Right ventricle myocardium inferior (tissue), 1 donor: ENCODE data around the gene BRINP2. TPM values are rescaled to one million over a fixed set of nuclear protein-coding genes. Genes with fewer than 3 reads are reported as not detected.
A peak's percentile ranks its signal among the peaks of the same experiment; 100 is the strongest.

ENCODE experiments used
- ATAC-seq: fragments of 200-7000 bp; cut with Tn5 transposase; one replicate; pipeline ENCODE4 v1.9.1; 2020; ENCODE audit warnings: mild to moderate bottlenecking, moderate library complexity
- DNase-seq: peaks from one replicate; pipeline ENCODE4 v3.0.0; 2021; ENCODE audit errors: missing footprints
- intact Hi-C: fragments of 100-400 bp; cut with DNase I; formaldehyde crosslinking; loops from one replicate; pipeline ENCODE4 v1.11.0; 2022
- total RNA-seq: library from RNA; stranded (reverse); fragmentation: NEBNext Ultra II Directional; extraction: Animal tissue kit (Norgen Biotek cat#: 25700); gene quantifications from one replicate; pipeline ENCODE4 v1.2.1, GENCODE V29; 2021
- donor health status: DM: no; HTN: yes; CAD: no; lungs with severe emphysema.

BRINP2 gene
- total RNA-seq, 1 donor from 2014 or later: 0.32 TPM

DNA sequence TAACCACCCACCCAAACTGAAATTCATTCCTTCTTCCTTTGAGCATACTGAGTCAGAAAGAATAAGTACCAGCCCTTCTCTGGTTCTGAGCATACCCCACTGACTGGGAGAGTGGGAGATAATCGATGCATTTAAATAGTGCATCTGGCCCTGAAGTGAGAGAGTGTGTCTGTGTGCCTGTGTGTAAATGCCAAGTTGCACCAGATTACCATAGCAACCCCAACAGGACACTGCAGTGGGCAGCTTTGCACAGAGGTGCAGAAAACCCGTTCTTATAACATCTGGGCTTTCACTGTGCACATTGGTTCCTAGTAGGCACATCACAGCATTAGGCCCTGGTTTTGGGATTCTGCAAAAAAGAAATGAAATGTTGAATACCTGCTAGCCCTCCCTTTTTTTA, 8.5 kb upstream of the BRINP2 start:
- DNase-seq: no peak
- intact Hi-C loops: no loop called here
- ATAC-seq: no peak

DNA sequence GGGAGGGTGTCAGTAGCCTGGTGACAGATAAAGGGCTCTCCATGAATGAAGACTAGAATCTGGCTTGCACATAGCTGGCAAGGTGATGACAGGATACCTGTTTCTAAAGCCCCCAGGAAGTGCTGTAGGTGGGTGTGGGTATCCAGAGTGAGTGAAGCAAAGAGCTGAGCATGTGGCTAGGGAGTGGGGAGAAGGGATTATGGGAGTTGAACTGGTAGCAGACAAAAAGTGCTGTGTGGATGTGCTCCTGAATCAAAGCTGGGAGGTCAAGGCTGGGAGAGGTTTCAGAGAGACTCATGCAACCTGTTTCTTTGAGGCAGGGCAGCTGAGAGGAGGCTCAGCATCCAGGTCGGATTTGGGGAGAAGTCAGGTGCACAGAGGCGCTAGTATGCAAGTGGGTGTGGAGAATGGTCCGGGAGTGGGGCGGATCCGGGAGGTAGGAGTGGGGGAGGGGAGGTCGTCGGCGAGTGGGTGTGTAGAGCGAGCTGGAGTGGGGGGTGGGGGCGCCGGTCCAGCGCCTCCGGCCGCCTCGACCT, 6.8 kb upstream of the BRINP2 start:
- no peak for DNase-seq

DNA sequence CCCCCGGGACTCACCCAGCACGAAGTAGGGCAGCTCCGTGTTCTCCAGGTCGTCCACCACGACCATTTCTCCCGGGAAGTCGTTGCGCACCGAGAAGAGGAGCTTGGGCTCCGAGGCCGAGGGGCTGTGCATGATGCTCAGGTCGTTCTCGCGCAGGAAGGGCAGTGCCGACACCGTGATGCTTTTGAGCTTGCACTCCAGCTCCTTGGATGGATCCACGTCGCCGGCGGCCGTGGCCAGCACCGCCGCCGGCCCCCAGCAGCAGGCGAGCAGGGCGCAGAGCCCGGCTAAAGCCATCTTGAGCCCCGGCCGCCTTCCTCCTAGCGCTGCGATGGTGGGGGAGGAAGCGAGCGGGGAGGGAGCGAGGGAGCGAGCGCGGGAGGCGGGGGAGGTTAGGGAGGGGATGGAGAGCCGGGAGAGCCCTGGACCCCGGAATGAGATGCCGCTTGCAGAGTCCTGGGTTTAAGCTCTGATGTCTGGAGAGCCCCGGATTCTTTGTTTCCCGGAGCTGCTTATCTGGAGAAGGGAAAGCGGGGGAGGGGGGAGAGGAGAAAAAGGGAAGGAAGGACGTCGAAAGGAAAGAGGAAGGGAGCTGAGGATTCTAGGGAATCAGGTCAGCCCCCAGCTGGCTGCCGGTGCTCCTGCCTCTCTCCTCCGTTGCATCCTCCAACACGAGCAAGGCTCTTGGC, 6.2 kb upstream of the BRINP2 start, which contains the start of gene ASTN1:
Gene ASTN1, minus strand, starts transcription at position 333 of the 689 bp plus-strand sequence. Its CDS starts 36 bp downstream, at position 297.
- intact Hi-C loops: no loop called here
- no peak for DNase-seq
- no peak for ATAC-seq

More for the DNA sequence above, 6.8 kb upstream of the BRINP2 start:
- intact Hi-C loops: no loop called here
- ATAC-seq: no peak

DNA sequence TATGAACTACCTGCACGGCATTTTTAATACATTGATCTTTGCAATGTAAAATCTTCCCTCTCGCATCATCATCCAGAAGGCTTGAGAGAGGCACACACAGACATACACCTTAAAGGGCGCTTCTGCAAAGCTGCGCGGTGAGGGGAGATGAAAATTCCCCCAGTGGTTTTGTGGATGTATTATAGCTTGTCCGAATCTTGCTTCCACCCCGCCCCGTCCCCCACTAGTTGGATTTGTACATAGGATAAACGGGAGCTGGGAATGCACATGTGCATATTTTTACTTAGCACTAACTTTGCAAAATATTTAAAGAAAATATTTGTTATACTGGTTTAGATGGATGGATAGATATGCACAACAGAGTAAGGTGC, 5.7 kb upstream of the BRINP2 start:
- ATAC-seq (no peak), DNase-seq (no peak)
- intact Hi-C loops: no loop called here

DNA sequence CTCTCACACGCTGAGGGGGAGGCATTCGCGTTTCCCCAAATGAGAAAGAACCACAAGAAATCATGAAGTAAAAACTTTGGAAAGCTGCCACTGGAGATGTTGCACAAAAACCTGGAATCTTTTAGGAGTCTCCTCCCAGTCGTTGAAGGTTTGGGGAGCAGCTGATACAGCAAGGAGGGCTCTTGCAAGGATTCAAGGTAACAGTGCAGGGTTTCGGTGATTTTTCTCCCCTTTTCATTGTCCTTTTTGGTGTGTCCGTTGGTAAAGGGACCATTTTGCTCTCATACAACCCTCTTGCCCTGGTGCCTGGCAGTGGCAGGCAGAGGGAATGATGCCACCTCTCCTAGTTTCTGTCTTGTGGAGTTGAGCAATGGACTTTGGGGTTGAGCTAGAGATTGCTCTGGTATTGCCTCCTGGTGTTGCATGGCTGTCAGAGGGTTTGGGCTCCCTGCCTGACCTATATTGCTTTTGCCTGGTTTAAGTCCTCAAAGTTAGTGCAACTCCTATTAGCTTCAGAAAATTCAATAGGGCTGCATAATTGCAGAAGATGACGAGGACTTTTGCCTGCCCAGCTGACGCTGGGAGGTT, 872 bp downstream of the BRINP2 start:
- ATAC-seq: no peak
- no peak for DNase-seq
- intact Hi-C loops: no loop called here

DNA sequence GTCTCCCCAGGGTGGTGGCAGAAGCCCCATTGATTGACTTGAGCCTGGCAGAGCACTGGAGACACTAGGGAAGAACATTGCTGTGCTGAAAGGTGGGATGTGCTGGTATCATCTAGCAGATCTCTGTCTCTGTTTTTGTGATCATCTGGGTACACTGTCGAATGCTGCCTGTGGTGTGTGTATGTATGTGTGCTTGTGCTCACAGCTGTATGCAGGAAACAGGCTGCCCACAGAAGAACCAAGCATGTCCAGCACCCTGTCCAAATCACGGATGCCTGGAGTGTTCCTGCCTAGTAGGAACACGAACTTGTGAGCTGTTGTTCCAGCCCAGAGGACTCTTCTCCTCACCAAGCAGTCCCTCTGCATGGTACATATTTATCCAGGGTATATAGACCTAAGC, 1.5 kb downstream of the BRINP2 start:
- intact Hi-C loops: no loop called here

DNA sequence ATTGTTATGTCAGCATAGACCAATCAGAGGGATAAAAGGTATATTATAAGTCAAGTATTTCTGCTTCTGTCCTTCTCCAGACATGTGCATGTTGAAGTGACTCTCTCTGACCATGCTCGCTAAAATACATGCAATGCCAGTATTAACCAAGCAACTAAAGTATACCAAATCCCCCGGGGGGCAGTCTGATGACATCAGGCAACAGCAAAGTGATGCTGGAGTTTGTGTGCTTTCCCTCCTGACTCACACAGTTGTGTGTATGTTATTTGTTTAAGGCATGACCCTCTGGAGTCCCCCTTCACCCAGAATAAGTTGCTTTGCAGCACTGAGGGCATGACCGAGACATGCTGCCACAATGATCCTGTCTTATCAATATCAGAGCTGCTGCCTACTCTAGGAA, 2.1 kb downstream of the BRINP2 start:
- intact Hi-C loops: no loop called here
- no peak for ATAC-seq
- no peak for DNase-seq

More for the DNA sequence above, 1.5 kb downstream of the BRINP2 start:
- DNase-seq (no peak), ATAC-seq (no peak)

DNA sequence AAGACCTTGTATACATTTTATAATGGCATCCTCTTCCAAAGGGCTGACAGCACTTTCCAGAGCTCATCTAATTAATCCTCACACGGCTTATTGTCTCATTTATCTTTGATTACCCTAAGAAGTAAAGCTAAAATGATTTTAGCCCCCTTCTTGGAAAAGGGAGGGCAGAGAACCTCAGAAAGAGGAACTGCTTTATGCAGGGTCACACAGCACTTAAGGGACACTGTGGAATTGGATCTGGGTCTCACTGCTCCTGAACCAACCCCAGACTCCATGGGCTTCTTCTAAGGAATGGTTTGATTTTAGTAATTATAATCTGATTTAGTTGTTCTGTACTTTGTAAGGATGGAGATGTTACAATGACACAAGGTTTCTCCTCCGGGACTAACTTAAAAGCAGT, 3.2 kb downstream of the BRINP2 start:
- intact Hi-C loops: no loop called here
- no peak for DNase-seq
- no peak for ATAC-seq

DNA sequence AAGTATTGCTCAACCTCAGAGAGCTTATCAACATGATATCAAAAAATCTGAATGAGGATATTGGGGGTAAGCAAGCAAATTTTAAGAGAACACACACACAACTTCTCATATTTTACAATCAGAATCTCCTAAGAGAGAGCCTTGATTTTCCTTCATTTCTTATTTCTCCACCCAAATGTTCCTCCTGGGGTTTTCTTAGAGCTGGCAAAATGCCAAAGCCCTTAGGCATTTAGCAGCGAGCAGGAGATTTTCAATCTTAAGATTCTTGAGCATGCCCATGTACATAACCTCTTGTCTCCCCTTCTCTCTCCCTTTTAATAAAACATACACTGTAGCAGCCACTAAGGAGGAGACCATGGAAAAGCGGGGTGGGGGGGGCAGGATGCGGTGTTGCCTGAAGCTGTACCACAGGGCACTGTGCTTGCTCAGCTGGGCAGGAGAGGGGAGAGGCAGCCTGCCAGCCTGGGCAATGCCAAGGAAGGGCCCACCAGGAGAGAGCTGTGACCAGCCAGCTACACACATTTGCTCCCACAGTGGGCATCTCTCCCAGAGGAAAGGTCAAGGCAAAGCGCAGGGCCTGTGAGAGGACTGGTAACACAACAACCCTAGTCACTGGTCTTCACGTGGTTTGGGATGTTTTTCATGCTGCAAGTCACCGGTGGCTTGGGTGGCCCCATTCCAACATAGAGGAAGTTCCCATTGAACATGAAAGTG, 4.3 kb downstream of the BRINP2 start:
- no peak for DNase-seq
- no peak for ATAC-seq
- intact Hi-C loops: no loop called here

DNA sequence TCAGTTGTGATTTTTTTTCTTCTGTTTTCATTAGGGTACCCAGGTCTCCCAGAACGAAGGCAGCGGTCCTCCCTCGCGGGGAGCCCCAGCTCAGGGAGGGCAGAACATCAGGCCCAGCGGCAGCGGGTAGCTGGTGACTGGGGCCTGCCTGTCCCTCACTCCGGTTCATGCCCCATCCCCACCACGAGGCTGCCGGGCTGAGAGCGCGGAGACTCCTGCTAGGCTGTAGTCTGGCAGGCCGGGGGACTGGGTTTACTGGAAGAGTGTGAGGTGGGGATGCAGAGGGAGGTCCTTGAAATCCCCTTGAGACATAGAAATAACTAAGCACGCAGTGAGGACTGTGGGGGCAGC, 10.5 kb downstream of the BRINP2 start:
- DNase-seq (no peak), ATAC-seq (no peak)
- intact Hi-C loops: loop anchor here (1.0 kb wide), 1 partner anchor 284 kb away; no protein-coding TSS in a partner anchor

DNA sequence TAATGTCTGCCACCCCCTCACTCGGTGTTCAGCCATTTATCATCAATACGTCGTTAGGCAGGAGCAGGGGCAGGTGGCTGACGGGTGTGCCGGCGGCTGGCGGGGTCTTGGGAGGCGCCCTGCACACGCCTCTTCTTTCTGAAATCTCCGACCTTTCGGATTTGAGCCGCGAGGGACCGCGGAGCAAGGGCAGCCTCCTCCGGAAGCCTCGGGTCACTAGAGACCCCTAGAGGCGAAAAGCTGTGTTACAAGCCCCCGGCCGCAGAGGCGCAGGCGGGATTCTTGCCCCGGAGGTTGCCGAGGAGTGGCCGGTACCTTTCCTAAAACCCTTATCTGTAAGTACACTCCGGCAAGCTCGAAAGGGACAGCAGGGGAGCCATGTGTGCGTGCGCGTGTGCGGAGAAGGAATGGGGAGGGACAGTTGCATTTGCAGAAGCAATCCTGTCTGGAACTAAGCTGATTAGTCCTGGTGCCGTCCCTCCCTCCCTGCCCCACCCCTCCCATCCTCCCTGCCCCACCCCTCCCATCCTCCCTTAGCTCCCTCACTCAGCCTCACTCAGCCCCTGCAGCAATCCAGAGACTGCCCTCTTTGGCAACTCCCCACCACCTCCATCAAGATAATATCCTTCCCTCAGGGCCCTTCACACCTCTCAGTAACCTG, 11.0 kb downstream of the BRINP2 start:
- intact Hi-C loops: loop anchor here (1.0 kb wide), 1 partner anchor 284 kb away; no protein-coding TSS in a partner anchor
- ATAC-seq: peak; percentile 80
- peak; percentile 66 for DNase-seq

DNA sequence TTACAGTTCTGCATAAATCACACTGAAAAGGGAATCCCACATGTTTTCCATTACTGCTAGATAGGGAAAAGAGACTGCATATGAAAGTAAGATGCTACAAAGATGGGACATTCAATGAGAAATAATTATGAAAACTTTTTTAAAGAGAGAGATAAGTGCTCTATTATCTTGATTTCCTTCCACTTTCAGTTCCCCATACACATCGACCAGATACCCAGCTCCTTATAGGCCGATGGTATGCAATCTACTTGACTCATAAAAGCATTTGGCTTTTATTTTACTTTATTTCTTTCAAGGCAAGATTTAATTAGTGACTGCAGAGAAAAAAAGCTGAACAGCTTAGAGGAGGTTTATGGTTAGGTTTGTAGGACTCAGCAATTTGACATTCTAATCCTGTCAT, 13.1 kb downstream of the BRINP2 start:
- intact Hi-C loops: no loop called here
- DNase-seq: no peak
- no peak for ATAC-seq

DNA sequence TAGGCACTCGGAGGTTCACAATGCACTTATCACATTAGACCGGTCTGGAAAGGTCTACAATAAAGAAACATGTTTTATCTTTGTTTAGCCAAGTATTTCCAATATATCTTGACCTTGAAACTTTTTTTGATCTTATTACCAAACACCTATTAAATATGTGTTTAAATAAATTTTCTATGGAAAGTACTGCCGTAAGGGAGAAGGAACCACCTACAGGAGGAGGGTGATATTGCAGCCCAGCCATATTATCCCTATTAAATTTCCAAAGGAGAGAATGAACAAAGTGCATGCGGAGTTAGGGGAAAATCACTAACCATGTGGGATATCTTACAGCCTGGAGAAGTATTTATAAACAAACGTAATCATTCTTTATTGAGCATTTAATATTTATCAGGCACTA, 14.5 kb downstream of the BRINP2 start:
- intact Hi-C loops: no loop called here
- ATAC-seq: no peak
- no peak for DNase-seq

DNA sequence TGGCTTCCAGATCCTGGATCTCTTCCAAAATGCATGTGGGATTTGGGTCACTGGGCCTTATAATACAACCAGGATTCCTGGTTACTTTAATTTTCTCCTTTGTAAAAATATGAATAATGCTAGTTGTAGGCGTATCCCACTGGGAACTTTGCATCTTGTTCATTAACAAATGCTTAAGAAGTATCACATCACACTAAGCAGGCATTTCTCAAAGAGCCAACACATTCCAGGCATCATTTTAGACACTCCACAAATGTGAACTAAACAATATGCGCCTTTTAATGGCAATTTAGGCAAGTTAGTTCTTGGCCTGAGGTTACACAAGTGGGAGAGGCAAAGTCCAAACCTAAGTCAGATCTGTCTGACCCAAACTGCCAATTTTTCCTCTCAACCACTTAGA, 15.9 kb downstream of the BRINP2 start:
- DNase-seq (no peak), ATAC-seq (no peak)
- intact Hi-C loops: no loop called here

DNA sequence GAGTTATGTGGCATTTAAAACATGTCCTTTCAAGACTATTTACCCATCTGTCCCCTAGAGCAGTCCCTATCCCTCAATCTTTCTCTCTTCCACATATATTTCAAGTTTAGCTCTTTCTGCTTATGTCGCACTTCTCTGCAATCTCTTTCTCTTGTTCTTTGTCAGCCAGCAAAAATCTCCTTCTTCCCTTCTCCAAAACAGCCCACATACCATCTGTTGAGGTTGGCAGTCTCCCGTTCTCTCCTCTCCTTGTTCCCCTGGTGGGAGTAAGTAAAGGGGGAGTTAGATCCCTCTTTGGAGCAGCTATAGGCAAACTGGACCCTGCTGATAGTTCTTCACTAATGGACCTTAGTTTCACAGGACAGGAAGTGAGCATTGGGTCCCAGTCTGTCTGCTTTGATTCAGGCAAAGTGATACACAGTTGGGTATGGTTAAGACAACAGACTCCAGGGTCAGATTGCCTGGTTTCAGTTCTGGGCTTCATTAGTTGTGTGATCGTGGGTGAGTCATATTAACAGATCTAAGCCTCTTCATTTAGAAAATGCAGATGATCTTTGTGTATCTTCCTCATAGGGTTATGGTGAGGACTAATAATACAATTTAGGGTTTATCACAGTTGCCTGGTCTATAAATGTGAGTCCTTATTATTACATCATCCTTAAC, 19.7 kb downstream of the BRINP2 start:
- no peak for DNase-seq
- ATAC-seq: no peak
- intact Hi-C loops: no loop called here

DNA sequence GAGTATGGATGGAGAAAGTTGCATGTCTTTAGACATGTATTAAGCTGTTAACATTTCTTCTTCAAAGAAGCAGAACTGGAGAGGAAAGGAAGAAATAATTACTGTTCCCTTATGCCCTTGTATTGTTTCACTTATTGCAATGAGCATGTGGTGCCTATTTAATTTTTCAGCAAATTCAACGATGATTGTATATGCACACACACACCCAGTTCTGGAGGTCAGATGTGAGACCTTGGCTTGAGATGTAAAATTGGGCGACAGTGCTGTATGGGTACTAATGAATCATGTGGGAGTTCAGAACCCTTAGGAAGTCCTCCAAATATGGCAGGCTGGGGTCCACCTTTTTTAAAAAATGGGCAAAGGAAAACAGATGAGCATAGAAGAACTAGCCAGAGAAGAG, 27.5 kb downstream of the BRINP2 start:
- ATAC-seq (no peak), DNase-seq (no peak)
- intact Hi-C loops: no loop called here

DNA sequence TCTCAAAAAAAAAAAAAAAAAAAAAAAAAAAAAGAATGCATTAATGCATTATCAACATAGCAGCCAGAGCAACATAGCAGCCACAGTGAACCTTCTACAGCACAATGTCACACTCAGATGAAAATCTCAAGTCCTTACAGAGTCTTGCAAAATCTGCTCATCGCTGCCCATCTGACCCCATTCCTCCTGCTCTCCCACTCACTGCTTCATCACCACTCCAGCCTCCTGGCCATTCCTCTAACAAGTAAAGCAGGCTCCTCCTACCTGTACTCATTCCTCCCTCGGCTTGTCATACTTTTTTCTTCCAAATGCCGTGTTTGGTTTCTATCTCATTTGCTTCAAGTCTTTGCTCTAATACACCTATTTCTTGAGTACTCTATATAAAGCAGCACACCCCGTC, 29.5 kb downstream of the BRINP2 start:
- intact Hi-C loops: no loop called here
- DNase-seq: no peak
- no peak for ATAC-seq

DNA sequence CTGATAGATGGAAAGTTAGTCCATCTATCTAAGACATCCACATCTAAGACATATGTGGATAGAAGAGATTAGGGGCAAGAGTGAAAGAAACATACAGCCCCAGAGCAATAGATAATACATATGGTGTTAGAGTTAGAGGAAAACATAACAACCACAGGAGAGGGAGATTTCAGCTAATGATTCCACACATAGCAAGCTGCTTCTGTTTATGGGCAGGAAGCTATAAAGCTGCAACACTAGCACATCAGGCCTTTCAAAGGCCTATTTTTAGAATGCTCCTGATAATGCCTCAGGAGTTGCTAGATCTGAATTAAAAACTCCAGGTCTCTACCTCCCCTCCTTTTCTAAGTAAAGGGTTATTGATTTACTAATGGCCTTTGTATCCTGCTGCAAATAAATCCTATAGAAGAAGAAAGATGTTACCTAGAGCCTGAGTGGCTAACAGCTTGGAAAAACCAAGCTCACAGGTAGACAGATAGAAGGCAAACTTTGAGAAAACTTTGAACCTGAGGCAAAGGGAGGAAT, 36.1 kb downstream of the BRINP2 start:
- intact Hi-C loops: no loop called here
- DNase-seq (no peak), ATAC-seq (no peak)

DNA sequence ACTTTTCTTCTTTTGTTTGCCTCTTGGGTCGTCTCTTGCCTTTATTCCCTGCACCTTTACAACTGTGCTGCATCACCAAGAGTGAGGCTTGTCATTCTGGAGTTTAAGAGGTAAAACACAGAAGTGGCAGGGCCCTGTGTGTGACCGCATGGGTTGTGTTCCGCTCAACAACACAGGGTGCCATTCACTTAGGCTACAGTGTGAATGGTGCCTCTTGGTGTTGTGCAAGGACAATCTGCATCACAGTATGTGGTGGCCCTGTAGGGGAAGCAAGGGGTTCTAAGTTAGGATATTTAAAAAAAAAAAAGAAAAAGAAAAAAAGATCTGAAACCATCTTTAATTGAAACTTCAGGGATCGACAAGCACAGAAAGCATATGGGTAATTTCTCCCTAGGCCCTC, 38.2 kb downstream of the BRINP2 start:
- ATAC-seq (no peak), DNase-seq (no peak)
- intact Hi-C loops: no loop called here
